HG03175 (cell line): ENCODE measurements around the gene UBAP2L.
"Not testable (repeated sequence)": the region's sequence is repeated elsewhere in the genome, so short reads cannot be mapped to it uniquely, and the experiment has no call there.

Experiments used
- ATAC-seq: cut with Tn5 transposase; IDR thresholded peaks from one replicate; pipeline ENCODE4 v1.9.1; 2021; ENCODE audit warnings: mild to moderate bottlenecking, moderate library complexity; ENCODE audit not compliant: unreplicated experiment

UBAP2L gene

GRCh38 chr1:154237880-154238506 is 17.2 kb downstream of the UBAP2L start:
- ATAC-seq, result no peak

GRCh38 chr1:154239491-154239890 is 18.7 kb downstream of the UBAP2L start:
- ATAC-seq, result no peak

DNA sequence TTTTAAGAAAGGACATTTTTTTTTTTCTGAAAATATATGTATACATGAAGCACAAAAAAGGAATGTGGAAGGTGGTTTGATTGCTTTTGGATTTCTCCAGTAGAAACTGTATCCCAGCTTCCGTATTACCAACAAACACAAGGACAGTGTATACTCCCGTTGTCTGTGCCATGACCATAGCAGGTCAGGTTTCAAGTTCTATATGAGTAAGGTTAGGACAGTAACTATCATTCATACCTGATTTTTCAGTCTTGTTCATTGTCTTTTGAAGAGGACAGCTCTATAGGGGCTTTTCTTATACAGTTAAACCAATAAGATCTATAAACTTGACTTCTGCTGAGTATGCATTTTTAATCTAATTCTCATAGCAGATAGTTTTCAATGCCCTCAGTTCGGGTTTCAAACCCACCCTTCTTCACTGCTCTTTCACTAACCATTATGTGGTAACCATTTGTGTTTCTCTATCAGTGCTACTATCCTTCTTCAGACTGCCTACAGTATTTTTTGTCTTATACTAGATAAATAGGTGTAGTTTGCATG is 19.6 kb downstream of the UBAP2L start:
- no peak for ATAC-seq

- ATAC-seq, result no peak
Observed at GRCh38 chr1:154241703-154242351, 21.1 kb downstream of the UBAP2L start.

DNA sequence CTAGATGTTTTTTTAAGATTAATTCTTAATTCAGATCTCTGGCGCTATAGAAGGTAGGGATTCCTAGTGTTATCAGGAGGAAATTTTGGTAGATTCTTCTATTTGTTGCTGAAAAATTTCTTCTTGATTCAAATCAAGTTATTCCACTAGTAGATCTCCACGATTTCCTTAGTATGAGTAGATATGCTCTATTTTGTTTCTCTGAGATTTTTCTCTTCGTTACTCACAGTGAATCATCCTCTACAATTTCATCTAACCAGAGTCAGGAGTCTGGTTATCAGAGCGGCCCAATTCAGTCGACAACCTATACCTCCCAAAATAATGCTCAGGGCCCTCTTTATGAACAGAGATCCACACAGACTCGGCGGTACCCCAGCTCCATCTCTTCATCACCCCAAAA is 32.9 kb downstream of the UBAP2L start:
- no peak for ATAC-seq

GRCh38 chr1:154256686-154257085 is 35.9 kb downstream of the UBAP2L start:
- no peak for ATAC-seq

DNA sequence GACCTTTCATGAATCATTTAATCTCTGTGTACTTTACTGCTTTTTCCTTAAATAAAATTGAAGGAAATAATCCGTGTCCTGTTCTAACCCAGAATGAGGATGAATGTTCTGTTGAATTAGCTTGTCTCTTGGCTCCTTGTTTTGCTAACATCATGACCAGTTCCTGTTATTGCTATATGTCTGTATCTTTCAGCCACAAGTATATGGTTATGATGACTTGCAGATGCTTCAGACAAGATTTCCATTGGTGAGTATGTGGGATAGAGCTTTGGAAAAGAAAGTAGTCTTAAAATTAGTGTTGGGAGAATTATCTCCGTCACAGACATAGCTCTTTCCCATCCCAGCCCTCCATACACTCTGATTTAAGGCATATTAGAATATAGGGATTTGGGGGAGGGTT is 38.0 kb downstream of the UBAP2L start:
- ATAC-seq, result no peak

DNA sequence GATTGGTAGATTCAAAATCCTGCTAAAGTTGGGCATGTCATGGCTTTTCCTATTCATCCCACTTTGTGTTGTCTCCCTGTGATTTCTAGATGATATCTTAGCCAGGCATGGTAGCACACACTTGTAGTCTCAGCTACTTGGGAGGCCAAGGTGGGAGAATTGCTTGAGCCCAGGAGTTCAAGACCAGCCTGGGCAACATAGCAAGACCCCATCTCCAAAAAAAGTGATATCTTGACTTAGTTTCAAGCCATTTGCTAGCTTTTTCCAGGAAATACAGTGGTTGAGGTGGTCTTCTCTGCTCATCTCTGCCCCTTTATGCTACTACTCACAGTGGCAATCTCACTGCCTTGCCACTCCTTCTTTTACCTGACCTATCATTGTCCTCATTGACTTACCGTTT is 39.4 kb downstream of the UBAP2L start:
- no peak for ATAC-seq

DNA sequence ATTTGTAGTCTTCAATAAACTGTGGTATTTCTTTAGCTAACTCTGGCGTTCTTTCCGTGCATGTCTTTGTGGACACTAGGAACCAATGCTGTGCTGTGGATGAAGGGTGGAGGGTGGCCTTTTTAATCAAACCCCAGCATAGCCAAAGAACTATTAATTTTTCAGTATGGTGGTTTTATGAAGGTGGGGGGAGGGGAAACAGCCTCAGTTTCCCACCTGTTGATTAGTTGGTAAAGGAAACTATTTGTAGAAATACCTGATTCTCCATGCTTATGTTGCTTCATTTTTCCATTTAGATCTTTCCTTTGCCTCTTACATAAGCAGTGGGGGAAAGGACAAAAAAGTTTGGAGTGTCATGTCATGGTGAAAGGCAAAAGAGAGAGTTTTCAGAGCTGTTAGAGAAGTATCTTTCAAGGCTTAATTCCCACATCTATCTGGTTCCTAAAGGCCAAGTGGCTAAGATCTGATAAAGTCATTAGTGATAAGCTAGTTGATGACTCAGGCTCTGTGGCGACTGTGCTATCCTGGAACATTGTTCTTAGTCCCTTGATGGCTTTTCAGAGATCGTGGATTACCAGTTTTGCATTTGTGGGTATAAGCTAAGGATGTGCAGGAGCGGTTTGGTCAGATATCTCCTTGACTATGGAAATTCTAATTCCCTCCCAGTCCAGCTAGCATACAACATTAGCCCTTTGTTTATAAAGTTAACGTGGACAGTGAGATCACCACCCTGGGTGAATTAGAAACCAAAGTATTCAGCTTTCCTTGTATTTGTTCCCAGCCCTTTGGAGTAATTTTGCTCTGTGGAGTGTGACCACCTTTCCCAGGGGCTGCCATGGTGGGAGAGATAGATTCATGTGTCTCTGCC is 42.9 kb downstream of the UBAP2L start:
- no peak for ATAC-seq

GRCh38 chr1:154264454-154264853 is 43.7 kb downstream of the UBAP2L start:
- no peak for ATAC-seq

- no peak for ATAC-seq
Observed at GRCh38 chr1:154265586-154265985, 44.8 kb downstream of the UBAP2L start.

GRCh38 chr1:154270833-154271232 is 50.1 kb downstream of the UBAP2L start:
- no peak for ATAC-seq

GRCh38 chr1:154272217-154272998 is 51.7 kb downstream of the UBAP2L start, which contains the start of gene HAX1:
TSS of gene HAX1 (plus strand) at chr1:154272629. CDS start at chr1:154272724, 95 bp downstream.
- peak; percentile 91 for ATAC-seq

DNA sequence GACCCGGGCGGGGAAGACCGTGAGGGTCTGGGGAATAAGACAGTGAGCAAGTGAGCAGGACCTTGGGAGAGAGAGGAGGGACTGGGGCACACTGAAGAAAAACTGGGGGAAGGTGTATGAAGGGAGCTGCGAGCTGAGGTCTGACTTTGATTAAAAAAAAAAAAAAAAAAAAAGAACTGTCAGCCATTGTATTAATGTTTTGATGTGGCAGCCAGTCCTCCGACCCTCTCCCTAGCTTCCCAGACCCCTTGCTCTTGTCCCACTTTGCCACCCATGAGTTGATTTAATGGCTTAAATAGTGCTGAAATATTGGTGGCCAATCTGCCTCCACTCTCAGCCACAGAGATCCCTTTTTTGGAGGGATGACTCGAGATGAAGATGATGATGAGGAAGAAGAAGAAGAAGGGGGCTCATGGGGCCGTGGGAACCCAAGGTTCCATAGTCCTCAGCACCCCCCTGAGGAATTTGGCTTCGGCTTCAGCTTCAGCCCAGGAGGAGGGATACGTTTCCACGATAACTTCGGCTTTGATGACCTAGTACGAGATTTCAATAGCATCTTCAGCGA is 52.3 kb downstream of the UBAP2L start:
- ATAC-seq, result no peak

- ATAC-seq, result no peak
Observed at GRCh38 chr1:154276797-154277196, 56.0 kb downstream of the UBAP2L start.

GRCh38 chr1:154287591-154287990 is 66.8 kb downstream of the UBAP2L start:
- ATAC-seq, result not testable (repeated sequence)

- ATAC-seq, result no peak
Observed at GRCh38 chr1:154288661-154289060, 67.9 kb downstream of the UBAP2L start.

- ATAC-seq, result no peak
Observed at GRCh38 chr1:154290921-154291320, 70.2 kb downstream of the UBAP2L start.

DNA sequence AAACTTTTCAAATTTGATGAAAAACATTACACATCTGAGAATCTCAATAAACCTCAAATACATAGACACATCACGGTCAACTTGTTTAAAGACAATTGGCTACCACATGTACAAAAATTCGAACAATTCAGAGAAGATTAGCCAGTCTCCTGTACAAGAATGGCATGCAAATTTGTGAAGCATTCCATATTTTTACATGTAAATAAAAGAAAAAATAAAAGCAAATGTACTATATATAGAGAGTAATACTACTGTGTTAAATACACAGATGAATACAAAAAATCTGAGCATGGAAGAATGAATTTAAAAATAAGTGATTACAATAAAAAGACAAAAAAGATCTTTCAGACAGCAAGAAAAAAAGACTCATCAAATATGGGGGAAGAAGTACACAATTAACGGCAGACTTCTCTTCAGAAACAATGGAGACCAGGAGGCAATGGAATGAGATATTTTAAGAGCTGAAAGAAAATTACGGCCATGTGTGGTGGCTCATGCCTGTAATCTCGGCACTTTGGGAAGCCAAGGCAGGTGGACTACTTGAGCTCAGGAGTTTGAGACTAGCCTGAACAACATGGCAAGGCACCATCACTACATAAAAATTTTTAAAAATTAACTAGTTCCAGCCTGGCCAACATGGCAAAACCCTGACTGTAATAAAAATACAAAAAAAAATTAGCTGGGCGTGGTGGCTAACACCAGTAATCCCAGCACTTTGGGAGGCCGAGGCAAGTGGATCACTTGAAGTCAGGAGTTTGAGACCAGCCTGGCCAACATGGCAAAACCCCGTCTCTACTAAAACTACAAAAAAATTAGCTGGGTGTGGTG is 74.9 kb downstream of the UBAP2L start:
- ATAC-seq, result no peak

DNA sequence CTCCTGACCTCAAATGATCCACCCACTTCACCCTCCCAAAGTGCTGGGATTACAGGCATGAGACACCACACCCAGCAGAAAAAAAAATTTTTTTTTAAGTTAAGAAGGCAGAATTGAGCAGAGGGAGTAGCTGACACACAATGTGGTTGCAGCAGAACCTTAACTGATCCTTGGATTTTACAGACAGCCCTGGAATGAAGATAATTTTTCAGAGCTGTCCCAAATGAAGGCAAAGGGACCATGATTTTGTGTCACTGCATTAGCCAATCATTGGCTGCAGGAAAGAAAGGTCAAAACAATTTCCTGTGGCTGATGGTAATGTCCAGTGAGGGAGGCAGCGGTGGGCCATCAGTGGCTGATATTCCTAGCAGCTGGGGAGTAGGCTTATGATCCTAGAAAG is 80.8 kb downstream of the UBAP2L start:
- ATAC-seq, result no peak
